GM12873 (cell line): ENCODE data around the gene OR1F1.

Experiments used
- TF ChIP-seq, protein P1 (sequence below): IDR thresholded peaks from 2 replicates; pipeline ENCODE4 v1.5.1; 2012; ENCODE audit warnings: low read depth, mild to moderate bottlenecking, moderate library complexity, low read length, control low read depth; ENCODE audit not compliant: insufficient read depth; ENCODE audit errors: missing control alignments

Gene OR1F1

DNA sequence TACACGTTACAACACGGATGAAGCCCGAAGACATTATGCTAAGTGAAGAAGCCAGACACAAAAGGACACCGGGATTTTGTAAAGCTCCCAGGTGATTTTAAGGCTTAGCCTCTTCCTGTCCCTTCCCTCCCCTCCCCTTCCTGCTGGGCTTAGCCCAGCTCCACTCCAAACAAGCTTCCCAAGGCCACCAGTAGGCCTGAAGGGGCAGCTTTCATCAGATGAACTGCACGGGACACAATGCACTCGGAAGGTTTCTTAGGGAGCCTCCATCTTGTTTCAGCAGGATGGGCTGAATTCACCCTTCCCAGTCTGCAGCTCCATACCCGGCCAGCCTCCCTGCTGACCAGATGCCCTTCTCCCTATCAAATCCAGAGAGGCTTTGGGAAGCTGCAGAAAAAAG is 58.0 kb downstream of the OR1F1 start:
- TF ChIP-seq, protein P1, sequence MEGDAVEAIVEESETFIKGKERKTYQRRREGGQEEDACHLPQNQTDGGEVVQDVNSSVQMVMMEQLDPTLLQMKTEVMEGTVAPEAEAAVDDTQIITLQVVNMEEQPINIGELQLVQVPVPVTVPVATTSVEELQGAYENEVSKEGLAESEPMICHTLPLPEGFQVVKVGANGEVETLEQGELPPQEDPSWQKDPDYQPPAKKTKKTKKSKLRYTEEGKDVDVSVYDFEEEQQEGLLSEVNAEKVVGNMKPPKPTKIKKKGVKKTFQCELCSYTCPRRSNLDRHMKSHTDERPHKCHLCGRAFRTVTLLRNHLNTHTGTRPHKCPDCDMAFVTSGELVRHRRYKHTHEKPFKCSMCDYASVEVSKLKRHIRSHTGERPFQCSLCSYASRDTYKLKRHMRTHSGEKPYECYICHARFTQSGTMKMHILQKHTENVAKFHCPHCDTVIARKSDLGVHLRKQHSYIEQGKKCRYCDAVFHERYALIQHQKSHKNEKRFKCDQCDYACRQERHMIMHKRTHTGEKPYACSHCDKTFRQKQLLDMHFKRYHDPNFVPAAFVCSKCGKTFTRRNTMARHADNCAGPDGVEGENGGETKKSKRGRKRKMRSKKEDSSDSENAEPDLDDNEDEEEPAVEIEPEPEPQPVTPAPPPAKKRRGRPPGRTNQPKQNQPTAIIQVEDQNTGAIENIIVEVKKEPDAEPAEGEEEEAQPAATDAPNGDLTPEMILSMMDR = no peak

DNA sequence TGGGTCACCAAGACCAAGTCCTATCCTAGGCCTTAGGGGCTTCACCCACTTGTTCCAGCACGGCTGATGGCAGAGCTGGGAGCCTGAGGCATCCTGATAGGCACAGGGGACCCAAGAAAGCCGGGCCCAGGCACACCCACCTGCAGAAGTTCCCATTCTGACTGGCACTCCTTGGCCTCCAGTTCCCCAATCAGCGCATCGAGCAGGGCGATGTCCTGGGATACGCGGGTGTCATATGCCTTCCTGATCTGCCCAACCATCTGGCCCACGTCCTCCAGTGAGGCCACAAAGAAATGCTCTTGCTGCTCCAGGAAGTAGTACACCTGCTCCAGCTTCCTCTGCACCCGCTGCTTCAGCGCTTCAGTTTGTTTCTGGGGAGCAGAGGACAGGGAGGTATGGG is 58.9 kb downstream of the OR1F1 start:
- TF ChIP-seq, protein P1 = no peak

DNA sequence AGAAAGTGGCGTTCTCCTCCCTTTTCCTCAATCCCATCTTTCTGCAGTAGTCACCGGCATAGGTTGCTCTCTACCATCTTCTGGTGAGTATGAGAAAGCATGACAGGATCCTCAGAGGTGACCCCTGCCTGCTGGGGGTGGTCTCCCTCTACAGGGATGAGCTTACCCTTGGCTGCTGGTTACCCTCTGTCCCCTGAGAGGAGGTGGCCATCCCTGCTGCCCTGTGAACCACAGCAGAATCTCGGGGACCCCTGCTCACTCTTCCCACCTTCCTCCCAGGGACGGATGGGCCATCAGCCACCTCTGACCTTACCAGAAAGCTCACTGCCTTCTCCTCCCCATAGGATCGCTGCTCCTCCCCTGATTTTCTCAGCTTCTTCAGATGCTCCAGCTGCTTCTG is 60.6 kb downstream of the OR1F1 start:
- TF ChIP-seq, protein P1 = no peak

DNA sequence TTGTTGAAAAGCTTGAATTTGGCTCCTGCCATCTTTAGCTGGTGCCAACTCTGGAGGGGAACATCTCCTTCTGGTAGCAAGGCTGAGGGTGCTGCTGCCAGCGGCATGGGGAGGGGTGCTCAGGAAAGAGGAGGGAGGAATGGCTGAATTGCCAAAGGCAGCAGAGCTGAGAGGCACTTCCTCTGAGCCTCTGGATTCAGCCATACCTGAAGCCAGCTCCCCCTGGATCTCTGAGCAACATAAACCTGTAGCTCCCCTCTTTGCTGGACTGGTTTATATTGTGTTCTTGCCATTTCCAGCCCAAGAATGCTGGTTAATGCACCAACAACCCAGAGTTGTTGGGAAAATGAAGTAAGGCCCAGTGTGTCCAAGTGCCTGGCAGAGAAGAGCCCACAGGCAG is 61.0 kb downstream of the OR1F1 start:
- TF ChIP-seq, protein P1 = no peak

DNA sequence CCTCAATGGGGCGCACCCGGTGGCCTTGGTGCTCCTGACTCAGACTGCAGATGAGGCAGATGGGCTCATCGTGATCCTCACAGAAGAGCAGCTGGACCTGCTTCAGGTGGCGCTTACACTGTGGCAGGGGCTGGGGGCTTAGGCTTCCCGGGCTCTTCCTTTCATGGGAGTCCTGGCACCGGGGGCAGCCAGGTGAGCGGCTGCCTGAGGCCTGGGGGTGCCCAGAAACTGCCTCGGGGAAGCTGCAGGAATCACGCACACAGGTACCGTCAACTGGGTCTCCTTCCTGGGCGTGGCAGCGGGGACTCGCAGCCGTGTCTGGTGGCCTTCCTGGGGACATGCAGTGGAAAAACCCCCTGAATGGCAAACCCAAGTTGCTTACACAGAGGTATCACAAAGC is 61.4 kb downstream of the OR1F1 start:
- TF ChIP-seq, protein P1 = no peak

DNA sequence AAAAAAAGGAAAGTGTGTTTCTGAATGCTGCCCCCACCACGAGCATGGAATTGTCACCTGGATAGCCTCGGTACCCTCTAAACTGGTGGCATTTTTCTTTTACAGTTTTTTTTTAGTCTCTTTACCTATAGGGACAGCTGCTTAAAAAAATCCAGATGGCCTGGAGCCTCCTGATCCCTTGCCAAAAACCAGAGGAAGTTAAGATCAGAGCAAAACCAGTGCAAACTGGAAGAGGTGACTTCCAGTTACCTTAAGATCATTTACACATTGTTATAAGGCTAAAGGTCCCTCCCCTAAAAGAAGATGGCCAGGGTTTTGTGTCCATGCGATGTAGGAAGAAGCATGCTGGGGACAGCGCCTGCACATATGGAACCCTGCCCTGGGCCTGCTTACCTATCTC is 65.0 kb downstream of the OR1F1 start:
- TF ChIP-seq, protein P1 = no peak

DNA sequence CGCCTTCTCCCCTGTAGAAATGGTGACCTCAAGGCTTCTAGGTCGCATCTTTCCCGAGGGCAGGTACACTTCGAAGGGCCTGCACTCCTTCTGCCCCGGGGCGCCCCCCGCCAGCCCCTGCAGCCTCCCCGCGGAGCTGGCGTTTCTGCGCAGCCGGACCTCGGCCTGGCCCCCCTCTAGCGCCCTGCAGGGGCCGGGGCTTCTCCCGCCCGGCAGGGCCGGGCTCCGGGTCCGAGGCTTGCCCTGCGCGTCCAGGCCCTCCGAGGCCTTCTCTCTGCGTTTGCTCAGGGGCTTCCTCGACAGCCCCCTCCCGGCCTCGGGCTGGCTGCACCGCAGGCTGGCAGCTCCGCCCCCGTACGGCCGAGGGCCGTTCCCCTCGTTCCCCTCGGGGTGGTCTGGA is 66.3 kb downstream of the OR1F1 start:
- TF ChIP-seq, protein P1 = no peak
